HEK293 (cell line): ENCODE measurements around the gene PDYN.

Source experiments
- CTCF ChIA-PET: fragments of 350-600 bp; formaldehyde crosslinking; extraction: SDS; loops from one replicate; lab custom pipeline; 2021; ENCODE audit warnings: antibody characterized with exemption; lab: Yijun Ruan, JAX
- POLR2A ChIA-PET: fragments of 300-600 bp; formaldehyde crosslinking; extraction: SDS; loops from one replicate; lab custom pipeline; 2020; ENCODE audit warnings: antibody characterized with exemption, inconsistent platforms; lab: Yijun Ruan, JAX
- H3K27ac ChIP-seq: fragments of 200-500 bp; sonication (Bioruptor generic); 2 replicates; pipeline ENCODE4 v1.5.1; 2014; ENCODE audit warnings: low read depth, low read length, control low read depth, inconsistent platforms; ENCODE audit errors: extremely low read depth
- H3K36me3 ChIP-seq, 2 experiments: fragments of 200-500 bp in 1 of 2; sonication (Bioruptor generic) in 1 of 2; 1 replicate in 1 of 2; 2 replicates in 1 of 2; pipeline ENCODE4 v1.5.1; 2014 to 2017; ENCODE audit warnings: inconsistent platforms in 2 of 2, low read length in 2 of 2; ENCODE audit not compliant: control insufficient read depth in 2 of 2, insufficient read depth in 1 of 2
- H3K4me1 ChIP-seq: fragments of 200-500 bp; sonication (Bioruptor generic); 2 replicates; pipeline ENCODE4 v1.5.1; 2014; ENCODE audit warnings: mild to moderate bottlenecking, low read length, inconsistent platforms; ENCODE audit not compliant: control insufficient read depth, insufficient read depth
- H3K4me3 ChIP-seq: 2 replicates; pipeline ENCODE4 v1.5.1; 2011; ENCODE audit warnings: low read depth, mild to moderate bottlenecking, control low read depth, low read length, moderate library complexity
- H3K9me3 ChIP-seq: fragments of 200-500 bp; sonication (Bioruptor generic); 2 replicates; pipeline ENCODE4 v1.5.1; 2014; ENCODE audit warnings: low read depth, low read length, inconsistent platforms; ENCODE audit not compliant: control insufficient read depth, insufficient read depth
- GFI1B ChIP-seq: fragments of 450-650 bp; formaldehyde crosslinking; IDR thresholded peaks from 2 replicates; pipeline ENCODE4 v1.5.1; 2016; ENCODE audit warnings: missing biosample characterization, missing genetic modification characterization
- HOXA7 ChIP-seq: sonication (generic); formaldehyde crosslinking; IDR thresholded peaks from 2 replicates; pipeline ENCODE4 v1.8.1; 2022; ENCODE audit warnings: missing genetic modification reagents, borderline replicate concordance
- KLF8 ChIP-seq: fragments of 450-650 bp; formaldehyde crosslinking; IDR thresholded peaks from 2 replicates; pipeline ENCODE4 v1.5.1; 2016; ENCODE audit warnings: missing biosample characterization, missing genetic modification characterization
- RBAK ChIP-seq: fragments of 450-650 bp; formaldehyde crosslinking; IDR thresholded peaks from 2 replicates; pipeline ENCODE4 v1.5.1; 2016; ENCODE audit warnings: missing biosample characterization, missing genetic modification characterization
- REST ChIP-seq: fragments of 450-650 bp; formaldehyde crosslinking; IDR thresholded peaks from 2 replicates; pipeline ENCODE4 v1.5.1; 2016; ENCODE audit warnings: missing biosample characterization, missing genetic modification characterization
- SALL2 ChIP-seq: fragments of 450-650 bp; formaldehyde crosslinking; IDR thresholded peaks from 2 replicates; pipeline ENCODE4 v1.5.0; 2017; ENCODE audit warnings: missing biosample characterization, mild to moderate bottlenecking, missing genetic modification characterization, borderline replicate concordance
- SCRT1 ChIP-seq: fragments of 450-650 bp; formaldehyde crosslinking; IDR thresholded peaks from 2 replicates; pipeline ENCODE4 v1.5.1; 2016; ENCODE audit warnings: missing biosample characterization, missing genetic modification characterization, borderline replicate concordance
- SP7 ChIP-seq: fragments of 450-650 bp; formaldehyde crosslinking; IDR thresholded peaks from 2 replicates; pipeline ENCODE4 v1.5.1; 2016; ENCODE audit warnings: missing biosample characterization, missing genetic modification characterization
- ZBTB17 ChIP-seq: fragments of 450-650 bp; formaldehyde crosslinking; IDR thresholded peaks from 2 replicates; pipeline ENCODE4 v1.5.1; 2016; ENCODE audit warnings: missing biosample characterization, missing genetic modification characterization
- ZFP3 ChIP-seq: fragments of 450-650 bp; formaldehyde crosslinking; IDR thresholded peaks from 2 replicates; pipeline ENCODE4 v1.5.1; 2016; ENCODE audit warnings: low read depth, missing biosample characterization, missing genetic modification characterization
- ZFP37 ChIP-seq: fragments of 450-650 bp; formaldehyde crosslinking; IDR thresholded peaks from 2 replicates; pipeline ENCODE4 v1.5.1; 2016; ENCODE audit warnings: missing biosample characterization, missing genetic modification characterization
- ZNF114 ChIP-seq: fragments of 450-650 bp; formaldehyde crosslinking; IDR thresholded peaks from 2 replicates; pipeline ENCODE4 v1.5.0; 2017; ENCODE audit warnings: missing biosample characterization, missing genetic modification characterization
- ZNF121 ChIP-seq: fragments of 450-650 bp; formaldehyde crosslinking; IDR thresholded peaks from 2 replicates; pipeline ENCODE4 v1.5.1; 2016; ENCODE audit warnings: missing biosample characterization, missing genetic modification characterization
- ZNF133 ChIP-seq: fragments of 450-650 bp; formaldehyde crosslinking; IDR thresholded peaks from 2 replicates; pipeline ENCODE4 v1.5.1; 2016; ENCODE audit warnings: missing biosample characterization, missing genetic modification characterization
- ZNF311 ChIP-seq: fragments of 450-650 bp; formaldehyde crosslinking; IDR thresholded peaks from 2 replicates; pipeline ENCODE4 v1.5.1; 2017; ENCODE audit warnings: missing biosample characterization, missing genetic modification characterization, borderline replicate concordance
- ZNF324 ChIP-seq: fragments of 450-650 bp; formaldehyde crosslinking; IDR thresholded peaks from 2 replicates; pipeline ENCODE4 v1.5.1; 2016; ENCODE audit warnings: missing biosample characterization, missing genetic modification characterization
- ZNF391 ChIP-seq: fragments of 450-650 bp; formaldehyde crosslinking; IDR thresholded peaks from 2 replicates; pipeline ENCODE4 v1.5.1; 2016; ENCODE audit warnings: low read depth, missing biosample characterization, missing genetic modification characterization, borderline replicate concordance
- ZNF560 ChIP-seq: fragments of 450-650 bp; formaldehyde crosslinking; IDR thresholded peaks from 2 replicates; pipeline ENCODE4 v1.5.1; 2017; ENCODE audit warnings: missing biosample characterization, missing genetic modification characterization, borderline replicate concordance
- ZNF600 ChIP-seq: fragments of 450-650 bp; formaldehyde crosslinking; IDR thresholded peaks from 2 replicates; pipeline ENCODE4 v1.5.1; 2016; ENCODE audit warnings: missing biosample characterization, missing genetic modification characterization
- ZNF626 ChIP-seq: fragments of 450-650 bp; sonication (Bioruptor Pico); formaldehyde crosslinking; IDR thresholded peaks from 2 replicates; pipeline ENCODE4 v1.5.1; 2018; ENCODE audit warnings: missing biosample characterization, missing genetic modification characterization, inconsistent platforms
- TF ChIP-seq, protein P1 (sequence below): fragments of 450-650 bp; formaldehyde crosslinking; IDR thresholded peaks from 2 replicates; pipeline ENCODE4 v1.5.1; 2016; ENCODE audit warnings: missing biosample characterization, missing genetic modification characterization
- TF ChIP-seq, protein P2 (sequence below): fragments of 450-650 bp; formaldehyde crosslinking; IDR thresholded peaks from 2 replicates; pipeline ENCODE4 v1.5.1; 2016; ENCODE audit warnings: missing biosample characterization, missing genetic modification characterization, borderline replicate concordance
- TF ChIP-seq, protein P3 (sequence below): fragments of 450-650 bp; formaldehyde crosslinking; IDR thresholded peaks from 2 replicates; pipeline ENCODE4 v1.5.1; 2016; ENCODE audit warnings: missing biosample characterization, missing genetic modification characterization
- TF ChIP-seq, protein P4 (sequence below): fragments of 450-650 bp; formaldehyde crosslinking; IDR thresholded peaks from 2 replicates; pipeline ENCODE4 v1.5.1; 2016; ENCODE audit warnings: missing biosample characterization, missing genetic modification characterization

The PDYN gene

GRCh38 chr20:2005831-2006426 lies 12.1 kb upstream of the PDYN start:
- no peak overlapping the region for H3K27ac ChIP-seq
- POLR2A ChIA-PET = no interaction called here
- TF ChIP-seq ZNF600 (tag by site-specific recombination) = 0 out of 2 replicates have a peak, but pooled peaks have one; percentile 21
- TF ChIP-seq, protein P1, sequence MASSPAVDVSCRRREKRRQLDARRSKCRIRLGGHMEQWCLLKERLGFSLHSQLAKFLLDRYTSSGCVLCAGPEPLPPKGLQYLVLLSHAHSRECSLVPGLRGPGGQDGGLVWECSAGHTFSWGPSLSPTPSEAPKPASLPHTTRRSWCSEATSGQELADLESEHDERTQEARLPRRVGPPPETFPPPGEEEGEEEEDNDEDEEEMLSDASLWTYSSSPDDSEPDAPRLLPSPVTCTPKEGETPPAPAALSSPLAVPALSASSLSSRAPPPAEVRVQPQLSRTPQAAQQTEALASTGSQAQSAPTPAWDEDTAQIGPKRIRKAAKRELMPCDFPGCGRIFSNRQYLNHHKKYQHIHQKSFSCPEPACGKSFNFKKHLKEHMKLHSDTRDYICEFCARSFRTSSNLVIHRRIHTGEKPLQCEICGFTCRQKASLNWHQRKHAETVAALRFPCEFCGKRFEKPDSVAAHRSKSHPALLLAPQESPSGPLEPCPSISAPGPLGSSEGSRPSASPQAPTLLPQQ = no peak
- TF ChIP-seq REST = peak; percentile 98
- TF ChIP-seq ZNF121 = no peak
- TF ChIP-seq ZBTB17 (tag by site-specific recombination) = peak; percentile 38; the same call in 1 of the 2 replicates
- no peak for TF ChIP-seq SALL2 (tag by site-specific recombination)
- no peak for TF ChIP-seq SP7
- TF ChIP-seq, protein P2, sequence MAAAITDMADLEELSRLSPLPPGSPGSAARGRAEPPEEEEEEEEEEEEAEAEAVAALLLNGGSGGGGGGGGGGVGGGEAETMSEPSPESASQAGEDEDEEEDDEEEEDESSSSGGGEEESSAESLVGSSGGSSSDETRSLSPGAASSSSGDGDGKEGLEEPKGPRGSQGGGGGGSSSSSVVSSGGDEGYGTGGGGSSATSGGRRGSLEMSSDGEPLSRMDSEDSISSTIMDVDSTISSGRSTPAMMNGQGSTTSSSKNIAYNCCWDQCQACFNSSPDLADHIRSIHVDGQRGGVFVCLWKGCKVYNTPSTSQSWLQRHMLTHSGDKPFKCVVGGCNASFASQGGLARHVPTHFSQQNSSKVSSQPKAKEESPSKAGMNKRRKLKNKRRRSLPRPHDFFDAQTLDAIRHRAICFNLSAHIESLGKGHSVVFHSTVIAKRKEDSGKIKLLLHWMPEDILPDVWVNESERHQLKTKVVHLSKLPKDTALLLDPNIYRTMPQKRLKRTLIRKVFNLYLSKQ (tag by site-specific recombination) = no peak
- TF ChIP-seq ZNF133 (tag by site-specific recombination) = no peak
- TF ChIP-seq, protein P3, sequence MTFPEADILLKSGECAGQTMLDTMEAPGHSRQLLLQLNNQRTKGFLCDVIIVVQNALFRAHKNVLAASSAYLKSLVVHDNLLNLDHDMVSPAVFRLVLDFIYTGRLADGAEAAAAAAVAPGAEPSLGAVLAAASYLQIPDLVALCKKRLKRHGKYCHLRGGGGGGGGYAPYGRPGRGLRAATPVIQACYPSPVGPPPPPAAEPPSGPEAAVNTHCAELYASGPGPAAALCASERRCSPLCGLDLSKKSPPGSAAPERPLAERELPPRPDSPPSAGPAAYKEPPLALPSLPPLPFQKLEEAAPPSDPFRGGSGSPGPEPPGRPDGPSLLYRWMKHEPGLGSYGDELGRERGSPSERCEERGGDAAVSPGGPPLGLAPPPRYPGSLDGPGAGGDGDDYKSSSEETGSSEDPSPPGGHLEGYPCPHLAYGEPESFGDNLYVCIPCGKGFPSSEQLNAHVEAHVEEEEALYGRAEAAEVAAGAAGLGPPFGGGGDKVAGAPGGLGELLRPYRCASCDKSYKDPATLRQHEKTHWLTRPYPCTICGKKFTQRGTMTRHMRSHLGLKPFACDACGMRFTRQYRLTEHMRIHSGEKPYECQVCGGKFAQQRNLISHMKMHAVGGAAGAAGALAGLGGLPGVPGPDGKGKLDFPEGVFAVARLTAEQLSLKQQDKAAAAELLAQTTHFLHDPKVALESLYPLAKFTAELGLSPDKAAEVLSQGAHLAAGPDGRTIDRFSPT (tag by site-specific recombination) = 0 out of 2 replicates have a peak, but pooled peaks have one; percentile 20
- no peak for TF ChIP-seq ZNF391 (tag by site-specific recombination)
- no peak for TF ChIP-seq RBAK
- TF ChIP-seq HOXA7 (CRISPR knock-in tag) = 0 out of 2 replicates have a peak, but pooled peaks have one; percentile 21
- no peak for TF ChIP-seq ZNF560 (tag by site-specific recombination)

DNA sequence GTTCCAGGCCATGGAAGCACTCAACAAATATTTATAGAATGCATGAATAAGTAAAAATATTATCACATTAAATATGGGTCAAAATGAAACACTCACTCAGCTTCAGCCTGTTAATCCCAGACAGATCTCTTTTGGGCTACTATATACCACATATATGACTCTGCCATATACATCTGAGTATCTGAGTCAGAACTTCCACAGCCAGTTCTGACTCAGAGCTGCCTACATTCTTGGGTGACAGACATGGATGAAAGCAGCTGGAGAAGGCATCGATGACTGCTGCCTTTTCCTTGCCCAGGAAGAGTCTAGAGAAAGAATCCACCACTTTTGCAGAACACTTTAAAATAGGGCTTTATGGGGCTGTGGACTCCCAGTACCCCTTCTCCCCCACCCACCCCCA lies 11.5 kb upstream of the PDYN start:
- no peak overlapping the region for H3K27ac ChIP-seq
- ChIA-PET POLR2A (no interaction called here), CTCF (interaction anchor here (0.9 to 6.1 kb wide), 13 partner anchors 9 to 415 kb away, joined by 3 to 80 read pairs (median 5); no protein-coding TSS in a partner anchor)
- no peaks in the 10 kb centered on the region for H3K4me1 ChIP-seq
- H3K9me3 ChIP-seq = no peaks in the 10 kb centered on the region
- no peaks in the 10 kb centered on the region for H3K36me3 ChIP-seq
- H3K4me3 ChIP-seq = no peak overlapping the region
- TF ChIP-seq GFI1B (no peak), ZNF324 (tag by site-specific recombination) (no peak), ZNF626 (tag by site-specific recombination) (no peak), SCRT1 (tag by site-specific recombination) (no peak), KLF8 (tag by site-specific recombination) (no peak), ZNF311 (tag by site-specific recombination) (no peak), ZNF114 (tag by site-specific recombination) (no peak), ZFP3 (tag by site-specific recombination) (no peak), ZFP37 (tag by site-specific recombination) (no peak)
- TF ChIP-seq, protein P4, sequence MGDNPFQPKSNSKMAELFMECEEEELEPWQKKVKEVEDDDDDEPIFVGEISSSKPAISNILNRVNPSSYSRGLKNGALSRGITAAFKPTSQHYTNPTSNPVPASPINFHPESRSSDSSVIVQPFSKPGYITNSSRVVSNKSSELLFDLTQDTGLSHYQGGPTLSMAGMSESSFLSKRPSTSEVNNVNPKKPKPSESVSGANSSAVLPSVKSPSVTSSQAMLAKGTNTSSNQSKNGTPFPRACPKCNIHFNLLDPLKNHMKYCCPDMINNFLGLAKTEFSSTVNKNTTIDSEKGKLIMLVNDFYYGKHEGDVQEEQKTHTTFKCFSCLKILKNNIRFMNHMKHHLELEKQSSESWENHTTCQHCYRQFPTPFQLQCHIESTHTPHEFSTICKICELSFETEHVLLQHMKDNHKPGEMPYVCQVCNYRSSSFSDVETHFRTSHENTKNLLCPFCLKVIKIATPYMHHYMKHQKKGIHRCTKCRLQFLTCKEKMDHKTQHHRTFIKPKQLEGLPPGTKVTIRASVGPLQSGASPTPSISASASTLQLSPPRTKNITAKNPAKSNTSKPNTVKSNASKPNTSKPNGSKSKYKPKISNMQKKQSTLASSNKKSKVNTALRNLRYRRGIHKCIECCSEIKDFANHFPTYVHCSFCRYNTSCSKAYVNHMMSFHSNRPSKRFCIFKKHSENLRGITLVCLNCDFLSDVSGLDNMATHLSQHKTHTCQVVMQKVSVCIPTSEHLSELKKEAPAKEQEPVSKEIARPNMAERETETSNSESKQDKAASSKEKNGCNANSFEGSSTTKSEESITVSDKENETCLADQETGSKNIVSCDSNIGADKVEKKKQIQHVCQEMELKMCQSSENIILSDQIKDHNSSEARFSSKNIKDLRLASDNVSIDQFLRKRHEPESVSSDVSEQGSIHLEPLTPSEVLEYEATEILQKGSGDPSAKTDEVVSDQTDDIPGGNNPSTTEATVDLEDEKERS (tag by site-specific recombination) = no peak

More at GRCh38 chr20:2005831-2006426, 12.1 kb upstream of the PDYN start:
- no peaks in the 10 kb centered on the region for H3K4me1 ChIP-seq
- no peak overlapping the region for H3K4me3 ChIP-seq
- H3K36me3 ChIP-seq = no peaks in the 10 kb centered on the region
- CTCF ChIA-PET = interaction anchor here (0.7 to 6.1 kb wide), 32 partner anchors 9 to 440 kb away, joined by 3 to 80 read pairs (median 5); partner anchors contain the start of gene PDYN
- no peaks in the 10 kb centered on the region for H3K9me3 ChIP-seq
